Gastrocnemius medialis (tissue), 4 donors: ENCODE measurements around the gene PGP.

Experiments
- CTCF ChIP-seq, 5 experiments: fragments of 450-650 bp in 3 of 5; fragments of 200-600 bp in 2 of 5; sonication (generic) in 2 of 5; IDR thresholded peaks in 4 of 5; conservative IDR thresholded peaks in 1 of 5; 1 replicate in 4 of 5; 2 replicates in 1 of 5; pipeline ENCODE4 v1.5.1; 2016 to 2019; ENCODE audit warnings: antibody characterized with exemption in 5 of 5, mild to moderate bottlenecking in 3 of 5, moderate library complexity in 3 of 5
- POLR2A ChIP-seq, 2 donors: fragments of 450-650 bp; IDR thresholded peaks; one replicate each; pipeline ENCODE4 v1.6.1; 2017; ENCODE audit warnings: antibody characterized with exemption in 2 of 2, mild to moderate bottlenecking in 2 of 2, moderate library complexity in 2 of 2

DNA sequence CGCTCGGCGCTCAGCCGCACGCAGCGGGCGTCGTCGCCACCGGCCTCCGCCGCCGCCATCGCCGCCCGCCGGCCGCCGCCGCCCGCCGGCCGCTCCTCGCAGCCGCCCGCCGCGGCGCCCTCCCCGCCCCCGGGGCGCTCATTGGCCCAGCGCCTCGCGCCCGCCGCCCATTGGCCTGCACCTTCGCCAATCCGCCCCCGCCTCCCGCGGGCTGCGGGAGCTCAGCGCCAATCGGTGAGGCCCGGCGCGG, at the start of gene PGP:
- TF ChIP-seq CTCF (IDR thresholded peaks at IDR 0.05 in 4 of 5, conservative IDR thresholded peaks at IDR 0.05 in 1 of 5) (no peak), POLR2A (IDR thresholded peaks at IDR 0.05) (no peak)
